HG03521 (cell line): ENCODE results near the gene ME1.
"Not testable (repeated sequence)": the region's sequence is repeated elsewhere in the genome, so short reads cannot be mapped to it uniquely, and the experiment has no call there.

ENCODE experiments used
- ATAC-seq: cut with Tn5 transposase; IDR thresholded peaks from one replicate; pipeline ENCODE4 v1.9.1; 2021; ENCODE audit warnings: mild to moderate bottlenecking, moderate library complexity; ENCODE audit not compliant: unreplicated experiment

The ME1 gene

GRCh38 chr6:83265384-83265783 lies 165.5 kb downstream of the ME1 start:
- ATAC-seq = no peak

GRCh38 chr6:83260577-83260976 lies 170.3 kb downstream of the ME1 start:
- ATAC-seq = no peak

GRCh38 chr6:83258517-83258916 lies 172.3 kb downstream of the ME1 start:
- ATAC-seq = no peak

DNA sequence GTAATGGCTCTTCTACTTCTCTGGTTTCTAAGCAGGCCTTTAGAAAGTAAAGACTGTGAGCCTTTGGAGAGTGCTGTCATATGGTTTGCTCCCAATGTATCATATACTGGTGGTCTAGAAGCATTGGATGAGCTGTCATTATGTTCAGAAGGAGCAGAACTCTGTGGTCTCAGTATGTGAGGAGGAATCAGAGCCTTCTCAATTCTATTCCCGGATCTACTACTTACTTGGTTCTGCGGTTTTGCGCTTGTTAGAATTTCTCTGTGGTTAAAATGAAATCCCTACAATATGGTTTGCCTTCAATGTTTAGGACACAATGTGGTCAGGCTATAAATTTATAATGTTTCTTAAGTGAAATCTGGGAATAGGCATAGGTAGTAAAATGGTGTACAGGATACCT lies 173.1 kb downstream of the ME1 start:
- no peak for ATAC-seq

DNA sequence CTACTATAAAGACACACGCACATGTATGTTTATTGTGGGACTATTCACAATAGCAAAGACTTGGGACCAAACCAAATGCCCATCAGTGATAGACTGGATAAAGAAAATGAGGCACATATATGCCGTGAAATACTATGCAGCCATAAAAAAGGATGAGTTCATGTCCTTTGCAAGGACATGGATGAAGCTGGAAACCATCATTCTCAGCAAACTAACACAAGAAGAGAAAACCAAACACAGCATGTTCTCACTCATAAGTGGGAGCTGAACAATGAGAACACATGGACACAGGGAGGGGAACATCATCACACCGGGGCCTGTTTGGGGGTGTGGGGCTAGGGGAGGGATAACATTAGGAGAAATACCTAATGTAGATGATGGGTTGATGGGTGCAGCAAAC lies 174.1 kb downstream of the ME1 start:
- ATAC-seq = not testable (repeated sequence)

DNA sequence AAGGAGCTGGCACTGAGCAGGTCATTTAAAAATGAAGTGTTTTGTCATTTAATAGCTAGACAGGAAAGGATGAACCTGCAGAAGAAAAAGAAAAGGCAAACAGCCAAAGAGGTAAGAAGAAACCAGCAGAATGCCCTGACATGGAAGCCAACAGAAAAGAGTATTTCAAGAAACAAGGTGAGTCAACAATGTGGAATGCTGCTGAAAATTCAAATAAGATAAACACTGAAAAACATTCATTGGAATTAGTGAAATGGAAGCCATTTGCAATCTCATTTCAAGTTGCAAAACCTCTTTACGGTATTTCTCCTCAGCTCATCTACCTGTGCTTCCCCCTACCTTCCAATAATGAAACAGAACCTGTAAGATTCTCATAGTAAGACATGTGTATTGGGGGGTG lies 178.1 kb downstream of the ME1 start:
- no peak for ATAC-seq

DNA sequence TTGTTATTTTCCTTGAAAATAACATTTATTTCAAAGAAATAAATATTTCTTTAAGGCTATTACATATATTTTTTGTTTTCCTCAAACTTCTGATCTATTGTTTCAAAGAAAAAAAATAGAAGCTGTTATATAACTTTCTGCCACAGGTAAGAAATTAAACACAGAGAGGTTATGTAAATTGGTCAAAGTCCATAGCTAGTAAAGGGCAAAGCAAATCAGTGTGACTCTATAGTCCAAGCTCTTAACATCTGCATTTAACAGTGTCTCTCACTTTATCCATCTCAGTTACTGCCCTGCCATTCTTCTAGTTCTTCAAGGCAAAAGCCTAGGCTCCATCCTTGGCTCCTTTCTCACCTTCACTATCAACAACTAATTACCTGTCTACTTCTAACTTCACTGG lies 180.6 kb downstream of the ME1 start:
- no peak for ATAC-seq

- ATAC-seq = no peak
Observed at GRCh38 chr6:83247471-83247870, 183.4 kb downstream of the ME1 start.

GRCh38 chr6:83231146-83231545 lies 199.7 kb downstream of the ME1 start:
- no peak for ATAC-seq

DNA sequence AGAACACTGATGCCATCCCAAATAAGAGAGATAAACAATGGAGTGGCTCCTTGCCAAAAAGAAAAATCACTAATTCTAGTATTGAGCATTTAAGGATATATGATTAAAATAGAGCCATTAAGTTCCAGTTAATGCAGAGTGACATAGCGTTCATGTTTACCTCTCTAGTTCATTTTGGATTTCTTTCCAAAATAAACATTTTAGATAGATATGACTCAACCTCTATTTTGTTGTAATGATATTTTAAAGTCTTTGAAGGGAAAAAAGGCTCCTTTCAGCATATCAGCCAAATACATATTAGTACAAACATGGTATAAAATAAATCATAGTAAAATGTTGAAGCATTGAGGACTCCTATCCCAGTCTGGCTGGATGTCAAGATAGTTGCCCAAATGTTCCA lies 204.3 kb downstream of the ME1 start:
- ATAC-seq = no peak

GRCh38 chr6:83221889-83222479 lies 208.9 kb downstream of the ME1 start:
- ATAC-seq = no peak

DNA sequence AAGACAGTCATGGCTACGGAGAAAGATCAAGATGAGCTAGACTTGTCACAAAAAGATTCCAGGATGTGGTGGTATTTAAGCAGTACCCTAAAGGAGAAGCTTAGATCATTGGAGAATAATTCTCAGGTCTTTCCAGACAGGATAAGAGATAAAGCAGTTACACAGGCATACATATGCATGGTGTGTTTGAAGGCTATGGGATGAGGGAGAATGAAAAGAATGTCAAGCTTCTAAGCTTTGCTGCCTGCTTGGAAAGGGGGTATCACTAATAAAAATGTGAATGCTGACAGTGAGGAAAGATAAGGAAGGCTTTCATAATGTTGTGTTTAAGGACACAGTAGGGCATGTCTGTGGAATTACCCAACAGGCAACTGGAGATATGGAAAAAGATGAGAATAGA lies 209.6 kb downstream of the ME1 start:
- no peak for ATAC-seq

GRCh38 chr6:83220121-83220520 lies 210.7 kb downstream of the ME1 start:
- ATAC-seq = no peak

DNA sequence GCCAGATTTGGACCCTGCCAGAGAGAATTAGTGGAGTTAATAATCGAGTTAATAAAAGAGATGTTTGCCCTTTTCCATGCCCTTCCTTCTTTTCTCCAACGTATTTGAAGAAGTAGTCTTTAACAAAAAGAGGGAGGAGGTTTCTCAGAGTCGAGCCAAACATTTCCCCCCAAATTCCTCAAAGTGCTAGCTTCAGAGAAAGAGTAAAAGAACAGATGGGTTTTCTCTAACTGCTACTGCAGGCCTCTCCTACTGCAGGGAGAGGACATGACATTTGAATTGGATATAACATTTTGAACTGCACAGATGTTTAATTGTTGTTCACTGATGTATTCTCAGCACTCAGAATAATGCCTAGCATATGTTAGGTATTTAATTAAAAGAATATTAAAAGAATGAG lies 212.2 kb downstream of the ME1 start:
- no peak for ATAC-seq

DNA sequence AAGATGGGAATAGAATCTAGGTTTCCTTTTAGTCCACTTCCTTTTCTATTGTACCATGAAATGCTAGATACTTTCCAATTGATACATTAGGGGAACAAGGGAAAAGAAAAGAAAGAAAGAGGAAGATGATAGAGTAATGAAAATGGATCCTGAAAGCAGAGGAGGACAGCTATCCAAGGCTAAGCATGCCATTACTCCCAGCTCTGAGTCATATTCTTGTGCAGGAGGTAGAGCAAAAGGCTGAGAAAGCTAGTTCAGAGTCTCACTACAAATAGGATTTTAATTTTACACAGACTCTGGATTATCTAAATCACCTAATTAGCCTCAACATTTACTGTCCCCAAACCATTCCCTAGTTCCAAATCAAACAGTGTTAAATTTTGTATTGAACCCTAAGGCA lies 214.0 kb downstream of the ME1 start:
- ATAC-seq = no peak

- peak; percentile 98 for ATAC-seq
Observed at GRCh38 chr6:83215131-83216047, 215.5 kb downstream of the ME1 start.

DNA sequence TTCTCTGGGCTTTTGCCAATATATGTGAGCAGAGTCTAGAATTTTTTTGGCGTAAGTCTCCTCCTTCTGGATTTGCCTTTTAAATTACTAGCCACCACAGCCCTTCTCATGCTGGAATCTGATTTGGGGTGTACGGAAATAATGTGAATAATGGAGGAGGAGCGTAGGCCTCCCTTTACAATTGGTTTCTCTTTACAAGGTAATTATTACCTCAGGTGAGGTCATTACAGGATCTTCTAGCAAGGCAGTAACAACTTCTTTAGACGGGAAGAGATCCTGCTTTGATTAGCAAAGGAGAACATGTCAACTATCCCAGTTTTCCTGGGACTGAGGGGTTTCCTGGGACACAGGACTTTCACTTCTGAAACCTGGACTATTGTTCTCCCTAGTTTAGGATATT lies 228.8 kb downstream of the ME1 start:
- no peak for ATAC-seq

GRCh38 chr6:83199863-83200225 lies 231.0 kb downstream of the ME1 start:
- ATAC-seq = no peak

DNA sequence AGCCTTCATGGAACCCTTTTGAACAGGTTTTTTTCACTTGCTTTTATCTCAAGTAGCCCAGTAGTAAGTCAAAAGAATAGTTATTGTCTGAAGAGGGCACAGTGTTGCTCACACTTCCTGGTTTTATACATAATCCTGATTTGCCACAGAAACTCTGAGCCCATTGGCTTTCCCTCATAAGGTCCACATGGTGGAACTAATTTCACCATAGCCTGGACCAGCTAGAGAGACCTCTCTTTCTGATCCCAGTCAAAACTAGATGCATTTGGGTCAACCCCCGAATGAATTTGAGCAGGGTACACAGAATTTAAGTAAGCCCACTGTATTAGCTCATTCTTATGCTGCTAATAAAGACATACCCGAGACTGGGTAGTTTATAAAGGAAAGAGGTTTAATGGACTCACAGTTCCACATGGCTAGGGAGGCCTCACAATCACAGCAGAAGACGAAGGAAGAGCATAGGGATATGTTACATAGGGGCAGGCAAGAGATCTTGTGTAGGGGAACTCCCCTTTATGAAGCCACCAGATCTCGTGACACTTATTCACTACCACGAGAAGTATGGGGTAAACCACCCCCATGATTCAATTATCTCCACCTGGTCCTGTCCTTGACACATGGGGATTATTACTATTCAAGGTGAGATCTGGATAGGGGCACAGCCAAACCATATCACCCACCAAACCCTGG lies 231.5 kb downstream of the ME1 start:
- no peak for ATAC-seq

GRCh38 chr6:83198486-83199172 lies 232.2 kb downstream of the ME1 start:
- ATAC-seq = no peak
